ENCODE results near the gene CEP350.

GRCh38 chr1:180003026-180003695, 48.6 kb downstream of the CEP350 start:
- TF ChIP-seq MEF2B (IDR thresholded peaks at IDR 0.05; ENCODE audit: partially characterized antibody, poor library complexity, severe bottlenecking): peak; percentile 71
- TF ChIP-seq CTCF (IDR thresholded peaks at IDR 0.05 in 2 of 3, conservative IDR thresholded peaks at IDR 0.05 in 1 of 3; ENCODE audit: control insufficient read depth in 2 of 3, extremely low read depth in 1 of 3, insufficient read depth in 1 of 3, low read depth in 3 of 3, low read length in 3 of 3): no peak
- no peak for TF ChIP-seq HDAC2 (IDR thresholded peaks at IDR 0.05)
- 0 out of 2 replicates have a peak, but pooled peaks have one; percentile 23 for TF ChIP-seq HDGF (IDR thresholded peaks at IDR 0.05)
- TF ChIP-seq, protein P1, sequence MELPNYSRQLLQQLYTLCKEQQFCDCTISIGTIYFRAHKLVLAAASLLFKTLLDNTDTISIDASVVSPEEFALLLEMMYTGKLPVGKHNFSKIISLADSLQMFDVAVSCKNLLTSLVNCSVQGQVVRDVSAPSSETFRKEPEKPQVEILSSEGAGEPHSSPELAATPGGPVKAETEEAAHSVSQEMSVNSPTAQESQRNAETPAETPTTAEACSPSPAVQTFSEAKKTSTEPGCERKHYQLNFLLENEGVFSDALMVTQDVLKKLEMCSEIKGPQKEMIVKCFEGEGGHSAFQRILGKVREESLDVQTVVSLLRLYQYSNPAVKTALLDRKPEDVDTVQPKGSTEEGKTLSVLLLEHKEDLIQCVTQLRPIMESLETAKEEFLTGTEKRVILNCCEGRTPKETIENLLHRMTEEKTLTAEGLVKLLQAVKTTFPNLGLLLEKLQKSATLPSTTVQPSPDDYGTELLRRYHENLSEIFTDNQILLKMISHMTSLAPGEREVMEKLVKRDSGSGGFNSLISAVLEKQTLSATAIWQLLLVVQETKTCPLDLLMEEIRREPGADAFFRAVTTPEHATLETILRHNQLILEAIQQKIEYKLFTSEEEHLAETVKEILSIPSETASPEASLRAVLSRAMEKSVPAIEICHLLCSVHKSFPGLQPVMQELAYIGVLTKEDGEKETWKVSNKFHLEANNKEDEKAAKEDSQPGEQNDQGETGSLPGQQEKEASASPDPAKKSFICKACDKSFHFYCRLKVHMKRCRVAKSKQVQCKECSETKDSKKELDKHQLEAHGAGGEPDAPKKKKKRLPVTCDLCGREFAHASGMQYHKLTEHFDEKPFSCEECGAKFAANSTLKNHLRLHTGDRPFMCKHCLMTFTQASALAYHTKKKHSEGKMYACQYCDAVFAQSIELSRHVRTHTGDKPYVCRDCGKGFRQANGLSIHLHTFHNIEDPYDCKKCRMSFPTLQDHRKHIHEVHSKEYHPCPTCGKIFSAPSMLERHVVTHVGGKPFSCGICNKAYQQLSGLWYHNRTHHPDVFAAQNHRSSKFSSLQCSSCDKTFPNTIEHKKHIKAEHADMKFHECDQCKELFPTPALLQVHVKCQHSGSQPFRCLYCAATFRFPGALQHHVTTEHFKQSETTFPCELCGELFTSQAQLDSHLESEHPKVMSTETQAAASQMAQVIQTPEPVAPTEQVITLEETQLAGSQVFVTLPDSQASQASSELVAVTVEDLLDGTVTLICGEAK (IDR thresholded peaks at IDR 0.05; ENCODE audit: borderline replicate concordance): no peak
- no peak for TF ChIP-seq ZZZ3 (IDR thresholded peaks at IDR 0.05; ENCODE audit: control insufficient read depth, insufficient read length, low read depth)
- TF ChIP-seq NFIC (IDR thresholded peaks at IDR 0.05; ENCODE audit: low read depth, low read length): peak; percentile 64
- TF ChIP-seq, protein P2, sequence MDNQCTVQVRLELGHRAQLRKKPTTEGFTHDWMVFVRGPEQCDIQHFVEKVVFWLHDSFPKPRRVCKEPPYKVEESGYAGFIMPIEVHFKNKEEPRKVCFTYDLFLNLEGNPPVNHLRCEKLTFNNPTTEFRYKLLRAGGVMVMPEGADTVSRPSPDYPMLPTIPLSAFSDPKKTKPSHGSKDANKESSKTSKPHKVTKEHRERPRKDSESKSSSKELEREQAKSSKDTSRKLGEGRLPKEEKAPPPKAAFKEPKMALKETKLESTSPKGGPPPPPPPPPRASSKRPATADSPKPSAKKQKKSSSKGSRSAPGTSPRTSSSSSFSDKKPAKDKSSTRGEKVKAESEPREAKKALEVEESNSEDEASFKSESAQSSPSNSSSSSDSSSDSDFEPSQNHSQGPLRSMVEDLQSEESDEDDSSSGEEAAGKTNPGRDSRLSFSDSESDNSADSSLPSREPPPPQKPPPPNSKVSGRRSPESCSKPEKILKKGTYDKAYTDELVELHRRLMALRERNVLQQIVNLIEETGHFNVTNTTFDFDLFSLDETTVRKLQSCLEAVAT (IDR thresholded peaks at IDR 0.05): no peak
- TF ChIP-seq RELA (IDR thresholded peaks at IDR 0.05; ENCODE audit: borderline replicate concordance, partially characterized antibody): peak; percentile 29

All from GM12878 (cell line).